Lower lobe of right lung (tissue), 2 donors: ENCODE data around the gene ZNF277. TPM values are rescaled to one million over a fixed set of nuclear protein-coding genes. Genes with fewer than 3 reads are reported as not detected.

Experiments
- ATAC-seq, 2 donors: fragments of 200-7000 bp; cut with Tn5 transposase; one replicate each; pipeline ENCODE4 v1.9.1; 2020 to 2022; ENCODE audit warnings: mild to moderate bottlenecking in 2 of 2, moderate library complexity in 2 of 2
- DNase-seq: peaks from one replicate; pipeline ENCODE4 v3.0.0-alpha.2; 2020
- H3K27ac ChIP-seq: fragments of 200-600 bp; one replicate; pipeline ENCODE4 v1.8.0; 2022
- H3K27me3 ChIP-seq: fragments of 200-600 bp; one replicate; pipeline ENCODE4 v1.8.0; 2022; ENCODE audit warnings: low read depth
- H3K36me3 ChIP-seq: fragments of 200-600 bp; one replicate; pipeline ENCODE4 v1.8.0; 2022; ENCODE audit warnings: mild to moderate bottlenecking
- H3K4me1 ChIP-seq: fragments of 200-600 bp; one replicate; pipeline ENCODE4 v1.8.0; 2022
- H3K4me3 ChIP-seq: fragments of 200-600 bp; one replicate; pipeline ENCODE4 v1.8.0; 2022; ENCODE audit warnings: mild to moderate bottlenecking
- H3K9me3 ChIP-seq: fragments of 200-600 bp; one replicate; pipeline ENCODE4 v1.8.0; 2022
- CTCF ChIP-seq: fragments of 200-600 bp; IDR thresholded peaks from one replicate; pipeline ENCODE4 v1.8.0; 2022; ENCODE audit warnings: antibody characterized with exemption, mild to moderate bottlenecking
- intact Hi-C: fragments of 100-400 bp; cut with DNase I; formaldehyde crosslinking; loops from one replicate; pipeline ENCODE4 v1.11.0; 2022
- total RNA-seq: library from RNA; stranded (reverse); fragmentation: NEBNext Ultra II Directional; extraction: Animal tissue kit (Norgen Biotek cat#: 25700); gene quantifications from one replicate; pipeline ENCODE4 v1.2.1, GENCODE V29; 2021
- donor health status: DM: no; HTN: yes; CAD: no; lungs with severe emphysema.

Gene ZNF277
- total RNA-seq, 1 donor from 2014 or later: 33.3 TPM

DNA sequence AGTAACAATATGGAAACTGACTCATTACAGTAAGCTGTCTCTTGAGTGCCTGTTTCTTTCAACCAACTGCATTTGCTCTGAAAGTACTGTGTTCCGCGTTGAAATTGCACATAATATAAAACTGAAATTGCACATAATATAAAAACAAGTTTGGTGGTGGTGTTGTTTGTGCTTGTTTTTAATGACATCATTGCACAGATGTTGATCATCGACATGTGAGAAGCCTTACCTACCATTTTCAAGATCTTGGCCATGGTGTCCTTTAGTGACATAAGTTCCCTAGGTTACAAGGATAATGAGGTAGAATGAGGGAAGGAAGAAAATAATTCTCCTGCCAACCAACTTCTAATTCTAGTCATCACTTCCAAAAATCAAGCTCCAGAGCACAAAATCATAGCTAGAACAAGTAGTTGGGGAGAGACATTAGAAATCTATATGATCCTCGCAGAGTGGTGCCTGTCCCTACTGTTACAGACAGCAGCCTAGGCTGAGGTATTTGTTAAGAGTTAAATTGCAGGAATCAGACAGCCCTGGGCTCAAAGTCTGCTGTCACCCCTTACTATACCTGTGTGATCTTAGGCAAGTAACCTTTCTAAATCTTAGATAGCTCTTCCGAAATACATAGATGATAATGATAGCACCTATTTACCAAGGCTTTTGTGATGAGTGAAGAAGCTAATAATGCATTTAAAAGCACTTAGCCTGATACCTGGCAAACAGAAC lies 29.6 kb upstream of the ZNF277 start:
- no peak for ATAC-seq
- Histone ChIP-seq H3K36me3 (no peaks in the 10 kb centered on the region), H3K9me3 (no peaks in the 10 kb centered on the region), H3K27me3 (no peaks in the 10 kb centered on the region), H3K4me1 (peaks cover 30% of the 10 kb centered on the region), H3K27ac (no peak overlapping the region), H3K4me3 (no peak overlapping the region)
- no peak for TF ChIP-seq CTCF
- no peak for DNase-seq
- intact Hi-C loops: no loop called here

DNA sequence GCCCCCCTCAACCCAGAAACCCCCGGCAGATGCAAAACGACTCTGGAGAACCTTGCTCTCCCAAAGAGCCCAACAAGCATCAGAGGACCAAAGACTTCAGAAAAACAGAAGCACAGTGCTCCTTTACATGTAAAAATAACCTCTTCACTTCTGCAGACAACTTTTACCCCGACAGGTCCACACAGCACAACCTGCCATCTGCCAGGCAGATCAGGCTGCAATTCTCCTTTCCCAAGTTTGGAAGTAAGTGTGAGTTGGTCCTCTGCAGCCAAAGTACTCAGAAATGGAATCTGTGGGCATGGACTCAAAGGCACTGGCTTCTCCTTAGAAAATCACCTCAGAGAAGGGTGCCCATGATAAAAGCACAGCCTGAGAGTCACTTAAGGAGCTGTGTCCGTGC lies 26.3 kb upstream of the ZNF277 start:
- ATAC-seq (peak in 1 of 2 donors; percentile 42), DNase-seq (no peak)
- intact Hi-C loops: no loop called here
- Histone ChIP-seq H3K36me3 (no peaks in the 10 kb centered on the region), H3K4me1 (peaks cover 50% of the 10 kb centered on the region), H3K27ac (no peak overlapping the region), H3K27me3 (no peaks in the 10 kb centered on the region), H3K9me3 (no peaks in the 10 kb centered on the region), H3K4me3 (no peak overlapping the region)
- no peak for TF ChIP-seq CTCF

DNA sequence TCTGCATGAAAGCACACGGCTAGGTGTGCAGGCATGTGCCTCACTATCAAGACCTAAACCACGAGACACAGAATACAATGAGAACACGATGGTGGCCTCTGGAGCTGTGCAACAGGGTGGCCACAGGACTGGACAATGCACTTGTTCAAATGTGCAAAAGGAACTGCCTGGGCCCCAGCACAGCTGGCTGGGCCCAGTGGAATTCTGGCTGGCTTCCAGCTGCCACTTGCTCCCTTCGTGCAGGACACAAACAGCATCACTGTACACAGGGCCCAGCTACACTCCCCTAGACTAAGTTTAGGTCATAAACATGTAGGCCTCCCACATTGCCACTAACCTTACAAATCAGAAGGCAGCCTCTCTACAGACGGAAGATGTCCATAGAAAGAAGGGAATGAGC lies 23.7 kb upstream of the ZNF277 start:
- H3K9me3 ChIP-seq: no peaks in the 10 kb centered on the region
- no peaks in the 10 kb centered on the region for H3K27me3 ChIP-seq
- H3K4me3 ChIP-seq: no peak overlapping the region
- DNase-seq (no peak), ATAC-seq (no peak)
- no peak overlapping the region for H3K27ac ChIP-seq
- no peak for TF ChIP-seq CTCF
- intact Hi-C loops: no loop called here
- H3K36me3 ChIP-seq: no peaks in the 10 kb centered on the region
- H3K4me1 ChIP-seq: peaks cover 66% of the 10 kb centered on the region

- Histone ChIP-seq H3K4me1 (peaks cover 66% of the 10 kb centered on the region), H3K9me3 (no peaks in the 10 kb centered on the region), H3K27me3 (no peaks in the 10 kb centered on the region), H3K4me3 (no peak overlapping the region), H3K27ac (no peak overlapping the region), H3K36me3 (no peaks in the 10 kb centered on the region)
- ATAC-seq (no peak), DNase-seq (no peak)
- TF ChIP-seq CTCF: no peak
- intact Hi-C loops: no loop called here
Observed at GRCh38 chr7:112183266-112183665, 23.2 kb upstream of the ZNF277 start.

DNA sequence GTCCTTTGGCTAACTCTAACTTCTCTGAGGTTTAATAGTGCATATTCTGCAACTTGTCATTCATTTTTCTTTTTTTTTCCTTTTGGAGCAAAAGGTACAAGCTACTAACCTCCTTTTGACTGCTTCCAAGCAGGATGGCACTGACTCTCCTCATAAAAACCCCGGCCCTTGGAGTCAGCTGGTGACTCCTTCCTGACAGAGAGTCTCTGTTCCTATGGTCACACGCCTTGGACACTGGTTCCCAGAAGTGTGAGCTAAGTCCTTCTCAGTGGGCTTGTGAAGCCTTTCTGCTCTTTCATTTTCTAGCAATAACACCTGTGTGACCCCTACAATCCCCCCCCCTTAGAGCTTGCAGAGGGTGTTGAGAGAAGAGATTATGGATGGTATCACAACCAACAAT lies 22.0 kb upstream of the ZNF277 start:
- Histone ChIP-seq H3K4me3 (no peak overlapping the region), H3K27ac (no peak overlapping the region), H3K27me3 (no peaks in the 10 kb centered on the region), H3K9me3 (no peaks in the 10 kb centered on the region), H3K36me3 (no peaks in the 10 kb centered on the region), H3K4me1 (peaks cover 66% of the 10 kb centered on the region)
- no peak for TF ChIP-seq CTCF
- ATAC-seq: no peak
- intact Hi-C loops: no loop called here
- no peak for DNase-seq
